ENCODE data around the gene NRG3. TPM values are rescaled to one million over a fixed set of nuclear protein-coding genes. Genes with fewer than 3 reads are reported as not detected.

Gene NRG3
- total and polyA plus RNA-seq, 2 donors (not counting 1 experiment from before 2014, with no cell fraction given) = 0.06 TPM; not detected in 1

DNA sequence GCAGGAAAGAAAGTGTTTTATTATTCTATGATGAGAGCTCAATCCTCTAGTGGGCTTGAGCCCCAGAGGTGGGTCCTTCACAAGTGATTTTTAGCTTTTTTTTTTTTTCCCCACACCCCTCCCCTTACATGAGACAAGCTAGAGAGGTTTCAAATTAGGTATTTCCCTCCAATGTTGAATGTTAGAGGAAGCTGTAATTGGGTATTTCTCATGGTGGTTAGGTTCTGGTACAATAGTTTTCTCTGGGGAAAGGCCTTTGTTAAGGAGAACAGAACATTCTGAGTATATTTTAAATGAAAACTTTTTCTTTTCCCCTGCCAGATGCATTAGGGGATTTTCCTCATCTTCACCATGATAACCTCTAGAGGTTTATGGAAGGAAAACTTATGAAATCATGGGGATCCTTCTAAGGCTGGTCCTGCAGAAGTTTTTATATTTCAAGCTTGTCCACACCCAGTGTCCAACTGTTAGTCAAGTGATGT is 1039.7 kb downstream of the NRG3 start:
- Mint-ChIP-seq H3K27me3 (no peaks in the 10 kb centered on the region), H3K27ac (no peak overlapping the region), H3K9me3 (ENCODE audit: insufficient read depth) (peaks cover 2% of the 10 kb centered on the region), H3K4me3 (no peak overlapping the region), H3K4me1 (no peaks in the 10 kb centered on the region)
- intact Hi-C loops (cut with micrococcal nuclease) = no loop called here
- Histone ChIP-seq H3K9me3 (ENCODE audit: control extremely low read depth in 1 of 3, control insufficient read depth in 2 of 3, insufficient read depth in 1 of 3, low read length in 2 of 3) (no peaks in the 10 kb centered on the region), H3K27ac (ENCODE audit: low read length in 2 of 2) (no peak overlapping the region), H3K4me2 (replicated peaks; ENCODE audit: low read depth, low read length, poor library complexity, severe bottlenecking) (no peak overlapping the region), H3K4me1 (ENCODE audit: control insufficient read depth in 2 of 2, insufficient read depth in 2 of 2, low read length in 2 of 2) (no peaks in the 10 kb centered on the region), H3K36me3 (replicated peaks in 1 of 2; ENCODE audit: control extremely low read depth in 1 of 2, control insufficient read depth in 1 of 2, extremely low read depth in 1 of 2, insufficient read depth in 2 of 2, low read length in 1 of 2) (no peaks in the 10 kb centered on the region), H3K27me3 (replicated peaks in 1 of 4; ENCODE audit: control extremely low read depth in 1 of 4, control insufficient read depth in 3 of 4, insufficient read depth in 4 of 4, low read length in 3 of 4) (no peaks in the 10 kb centered on the region), H3K9ac (ENCODE audit: low read length) (no peak overlapping the region), H3K79me2 (ENCODE audit: control insufficient read depth, insufficient read depth, low read length) (no peaks in the 10 kb centered on the region), H3K4me3 (ENCODE audit: control extremely low read depth in 1 of 5, extremely low read depth in 1 of 5, insufficient read depth in 1 of 5, low read depth in 2 of 5, low read length in 4 of 5) (no peak overlapping the region), H4K20me1 (ENCODE audit: control insufficient read depth, insufficient read depth, low read length, poor library complexity, severe bottlenecking) (no peaks in the 10 kb centered on the region), H2AFZ (ENCODE audit: insufficient read depth, low read depth, low read length, poor library complexity, severe bottlenecking) (no peak overlapping the region)
- DNase-seq (no peak), ATAC-seq (ENCODE audit: low read depth) (no peak)
- TF ChIP-seq EZH2 (IDR thresholded peaks at IDR 0.05; ENCODE audit: borderline replicate concordance, insufficient read depth, low read depth, low read length, poor library complexity, severe bottlenecking) = no peak
- TF ChIP-seq, protein P1, sequence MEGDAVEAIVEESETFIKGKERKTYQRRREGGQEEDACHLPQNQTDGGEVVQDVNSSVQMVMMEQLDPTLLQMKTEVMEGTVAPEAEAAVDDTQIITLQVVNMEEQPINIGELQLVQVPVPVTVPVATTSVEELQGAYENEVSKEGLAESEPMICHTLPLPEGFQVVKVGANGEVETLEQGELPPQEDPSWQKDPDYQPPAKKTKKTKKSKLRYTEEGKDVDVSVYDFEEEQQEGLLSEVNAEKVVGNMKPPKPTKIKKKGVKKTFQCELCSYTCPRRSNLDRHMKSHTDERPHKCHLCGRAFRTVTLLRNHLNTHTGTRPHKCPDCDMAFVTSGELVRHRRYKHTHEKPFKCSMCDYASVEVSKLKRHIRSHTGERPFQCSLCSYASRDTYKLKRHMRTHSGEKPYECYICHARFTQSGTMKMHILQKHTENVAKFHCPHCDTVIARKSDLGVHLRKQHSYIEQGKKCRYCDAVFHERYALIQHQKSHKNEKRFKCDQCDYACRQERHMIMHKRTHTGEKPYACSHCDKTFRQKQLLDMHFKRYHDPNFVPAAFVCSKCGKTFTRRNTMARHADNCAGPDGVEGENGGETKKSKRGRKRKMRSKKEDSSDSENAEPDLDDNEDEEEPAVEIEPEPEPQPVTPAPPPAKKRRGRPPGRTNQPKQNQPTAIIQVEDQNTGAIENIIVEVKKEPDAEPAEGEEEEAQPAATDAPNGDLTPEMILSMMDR (IDR thresholded peaks at IDR 0.05) = no peak
- CTCF ChIA-PET = no interaction called here
- POLR2A ChIA-PET = no interaction called here

DNA sequence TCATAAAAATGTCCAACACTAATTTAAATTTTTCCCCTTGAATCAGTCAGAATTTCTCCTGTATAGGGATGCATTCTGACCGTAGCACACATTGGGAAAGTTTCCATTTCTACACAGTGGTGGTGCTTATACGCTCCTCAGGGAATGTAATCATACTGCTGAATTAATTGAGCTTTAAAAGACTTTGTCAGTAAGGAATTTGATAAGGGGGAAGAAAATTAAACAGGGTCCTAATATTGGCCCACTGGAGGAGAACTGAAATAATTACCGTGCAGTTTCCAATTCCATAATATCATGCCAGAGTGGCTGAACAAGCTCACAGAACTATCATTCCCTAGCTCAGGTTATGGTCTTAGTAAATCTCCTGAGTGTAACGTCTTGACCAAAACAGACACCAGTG is 1041.9 kb downstream of the NRG3 start:
- 83% methylated on average over 2 of the region's 4 CpGs for WGBS (ENCODE audit: insufficient coverage)
- TF ChIP-seq, protein P1 (IDR thresholded peaks at IDR 0.05) = no peak
- CTCF ChIA-PET = no interaction called here

More for the DNA sequence above, 1041.9 kb downstream of the NRG3 start:
- ATAC-seq (ENCODE audit: low read depth) (no peak), DNase-seq (no peak)
- H3K27ac Mint-ChIP-seq = no peak overlapping the region
- H3K4me3 Mint-ChIP-seq = no peak overlapping the region
- no peaks in the 10 kb centered on the region for H3K9me3 ChIP-seq (ENCODE audit: control extremely low read depth in 1 of 3, control insufficient read depth in 2 of 3, insufficient read depth in 1 of 3, low read length in 2 of 3)
- H3K9ac ChIP-seq (ENCODE audit: low read length) = no peak overlapping the region
- no peak overlapping the region for H3K4me3 ChIP-seq (ENCODE audit: control extremely low read depth in 1 of 5, extremely low read depth in 1 of 5, insufficient read depth in 1 of 5, low read depth in 2 of 5, low read length in 4 of 5)
- H3K27me3 ChIP-seq (replicated peaks in 1 of 4; ENCODE audit: control extremely low read depth in 1 of 4, control insufficient read depth in 3 of 4, insufficient read depth in 4 of 4, low read length in 3 of 4) = no peaks in the 10 kb centered on the region
- no peaks in the 10 kb centered on the region for H4K20me1 ChIP-seq (ENCODE audit: control insufficient read depth, insufficient read depth, low read length, poor library complexity, severe bottlenecking)
- H3K4me2 ChIP-seq (replicated peaks; ENCODE audit: low read depth, low read length, poor library complexity, severe bottlenecking) = no peak overlapping the region
- no peaks in the 10 kb centered on the region for H3K4me1 ChIP-seq (ENCODE audit: control insufficient read depth in 2 of 2, insufficient read depth in 2 of 2, low read length in 2 of 2)
- no peaks in the 10 kb centered on the region for H3K4me1 Mint-ChIP-seq
- H2AFZ ChIP-seq (ENCODE audit: insufficient read depth, low read depth, low read length, poor library complexity, severe bottlenecking) = no peak overlapping the region
- POLR2A ChIA-PET = no interaction called here
- intact Hi-C loops (cut with micrococcal nuclease) = no loop called here
- peaks cover 10% of the 10 kb centered on the region for H3K9me3 Mint-ChIP-seq (ENCODE audit: insufficient read depth)
- no peaks in the 10 kb centered on the region for H3K36me3 ChIP-seq (replicated peaks in 1 of 2; ENCODE audit: control extremely low read depth in 1 of 2, control insufficient read depth in 1 of 2, extremely low read depth in 1 of 2, insufficient read depth in 2 of 2, low read length in 1 of 2)
- no peak overlapping the region for H3K27ac ChIP-seq (ENCODE audit: low read length in 2 of 2)
- no peaks in the 10 kb centered on the region for H3K27me3 Mint-ChIP-seq
- no peaks in the 10 kb centered on the region for H3K79me2 ChIP-seq (ENCODE audit: control insufficient read depth, insufficient read depth, low read length)
